B cell (primary cell): ENCODE measurements around the gene HOXA10. TPM values are rescaled to one million over a fixed set of nuclear protein-coding genes. Genes with fewer than 3 reads are reported as not detected.

Experiments used
- ATAC-seq: fragments of 200-7000 bp; cut with Tn5 transposase; one replicate; pipeline ENCODE4 v1.10.0; 2021; ENCODE audit warnings: low read depth, mild to moderate bottlenecking, moderate number of reproducible peaks, moderate library complexity
- CTCF ChIA-PET: fragments of 350-600 bp; sonication (Branson Sonifier 250); formaldehyde crosslinking; loops from one replicate; lab custom pipeline; 2021; ENCODE audit warnings: antibody characterized with exemption, inconsistent platforms; lab: Charles Lee
- POLR2A ChIA-PET: fragments of 350-600 bp; sonication (Branson Sonifier 250); formaldehyde crosslinking; loops from one replicate; lab custom pipeline; 2021; ENCODE audit warnings: antibody characterized with exemption; lab: Charles Lee
- DNase-seq: peaks from one replicate; pipeline ENCODE4 v3.0.0; 2013
- H2AFZ ChIP-seq: 2 replicates; pipeline ENCODE4 v1.6.1; 2012; ENCODE audit warnings: mild to moderate bottlenecking, low read depth, low read length; ENCODE audit not compliant: insufficient read depth, poor library complexity, severe bottlenecking
- H3K27ac ChIP-seq, 2 donors: 1 replicate in 1 of 2; 2 replicates in 1 of 2; pipeline ENCODE4 v1.5.1; 2012 to 2013; ENCODE audit warnings: low read length in 2 of 2, mild to moderate bottlenecking in 2 of 2, moderate library complexity in 1 of 2
- H3K27me3 ChIP-seq, 4 experiments: fragments of 200-600 bp in 1 of 4; sonication (generic) in 1 of 4; replicated peaks in 1 of 4; 1 replicate in 2 of 4; 2 replicates in 2 of 4; pipeline versions ENCODE4 v1.6.1 to v1.7.0; 2013 to 2016; ENCODE audit warnings: low read length in 3 of 4, mild to moderate bottlenecking in 2 of 4, mixed read lengths in 1 of 4, moderate library complexity in 1 of 4; ENCODE audit not compliant: insufficient read depth in 4 of 4, control insufficient read depth in 3 of 4; ENCODE audit errors: control extremely low read depth in 1 of 4
- H3K36me3 ChIP-seq, 2 experiments: replicated peaks in 1 of 2; 1 replicate in 1 of 2; 2 replicates in 1 of 2; pipeline versions ENCODE4 v1.6.1 to v1.7.1; 2013; ENCODE audit warnings: low read length in 1 of 2; ENCODE audit not compliant: insufficient read depth in 2 of 2, control insufficient read depth in 1 of 2; ENCODE audit errors: control extremely low read depth in 1 of 2, extremely low read depth in 1 of 2
- H3K4me1 ChIP-seq, 2 donors: fragments of 200-600 bp in 1 of 2; sonication (generic) in 1 of 2; 1 replicate in 1 of 2; 2 replicates in 1 of 2; pipeline versions ENCODE4 v1.5.1 to v1.6.1; 2013 to 2017; ENCODE audit warnings: low read length in 2 of 2; ENCODE audit not compliant: control insufficient read depth in 2 of 2, insufficient read depth in 2 of 2
- H3K4me2 ChIP-seq: replicated peaks from 2 replicates; pipeline ENCODE3; 2012; ENCODE audit warnings: mild to moderate bottlenecking, low read depth, low read length; ENCODE audit not compliant: poor library complexity, severe bottlenecking
- H3K4me3 ChIP-seq, 5 experiments: fragments of 200-600 bp in 1 of 5; sonication (generic) in 1 of 5; 1 replicate in 3 of 5; 2 replicates in 2 of 5; pipeline versions ENCODE4 v1.5.1 to v1.7.0; 2011 to 2016; ENCODE audit warnings: low read length in 4 of 5, mild to moderate bottlenecking in 4 of 5, low read depth in 2 of 5, control low read depth in 1 of 5, moderate library complexity in 1 of 5; ENCODE audit not compliant: insufficient read depth in 1 of 5; ENCODE audit errors: control extremely low read depth in 1 of 5, extremely low read depth in 1 of 5
- H3K79me2 ChIP-seq: fragments of 200-600 bp; sonication (generic); one replicate; pipeline ENCODE4 v1.6.0; 2016; ENCODE audit warnings: low read length; ENCODE audit not compliant: control insufficient read depth, insufficient read depth
- H3K9ac ChIP-seq: fragments of 200-600 bp; sonication (generic); 2 replicates; pipeline ENCODE4 v1.6.1; 2017; ENCODE audit warnings: mild to moderate bottlenecking, low read length, moderate library complexity
- H3K9me3 ChIP-seq, 3 donors: one replicate each; pipeline versions ENCODE4 v1.6.1 to v1.7.1; 2013; ENCODE audit warnings: low read length in 2 of 3; ENCODE audit not compliant: control insufficient read depth in 2 of 3, insufficient read depth in 1 of 3; ENCODE audit errors: control extremely low read depth in 1 of 3
- H4K20me1 ChIP-seq: 2 replicates; pipeline ENCODE4 v1.6.0; 2012; ENCODE audit warnings: mild to moderate bottlenecking, low read length; ENCODE audit not compliant: insufficient read depth, control insufficient read depth, poor library complexity, severe bottlenecking
- H3K27ac Mint-ChIP-seq: one replicate; pipeline ENCODE4 v1.8.0; 2021; ENCODE audit warnings: mixed read lengths
- H3K27me3 Mint-ChIP-seq: one replicate; pipeline ENCODE4 v1.8.0; 2021; ENCODE audit warnings: mixed read lengths
- H3K4me1 Mint-ChIP-seq: one replicate; pipeline ENCODE4 v1.8.0; 2021; ENCODE audit warnings: mixed read lengths
- H3K4me3 Mint-ChIP-seq: one replicate; pipeline ENCODE4 v1.8.0; 2021; ENCODE audit warnings: mixed read lengths
- H3K9me3 Mint-ChIP-seq: one replicate; pipeline ENCODE4 v1.8.0; 2022; ENCODE audit warnings: mixed read lengths; ENCODE audit not compliant: insufficient read depth
- EZH2 ChIP-seq: IDR thresholded peaks from 2 replicates; pipeline ENCODE4 v1.6.1; 2012; ENCODE audit warnings: borderline replicate concordance, low read depth, mild to moderate bottlenecking, moderate library complexity, low read length; ENCODE audit not compliant: insufficient read depth, poor library complexity, severe bottlenecking
- WGBS: methylation state at CpG from one replicate; pipeline ENCODE4 v1.1.5; 2013; ENCODE audit warnings: missing lambda C conversion rate; ENCODE audit not compliant: insufficient coverage; 5-methylcytosine and 5-hydroxymethylcytosine counted together
- intact Hi-C: fragments of 100-400 bp; cut with micrococcal nuclease; formaldehyde crosslinking; loops from one replicate; pipeline ENCODE4 v1.10.0; 2022
- polyA plus RNA-seq: library from polyadenylated mRNA; depleted of rRNA; stranded (reverse); fragments of >200 nt; gene quantifications from 2 replicates; pipeline ENCODE4 v1.2.3, GENCODE V29; 2012
- total RNA-seq, 2 donors: library from RNA; stranded (reverse); fragments of 120-200 nt in 1 of 2; gene quantifications; 1 replicate in 1 of 2; 2 replicates in 1 of 2; pipeline versions ENCODE4 v1.2.3 to v1.2.4, GENCODE V29; 2013 to 2022
- TF ChIP-seq, protein P1 (sequence below): fragments of 200-600 bp; IDR thresholded peaks from one replicate; pipeline ENCODE4 v1.8.0; 2022; ENCODE audit warnings: antibody characterized with exemption, mild to moderate bottlenecking

Gene HOXA10
- total and polyA plus RNA-seq, 2 donors (not counting 1 experiment from before 2014, with no cell fraction given): not detected

DNA sequence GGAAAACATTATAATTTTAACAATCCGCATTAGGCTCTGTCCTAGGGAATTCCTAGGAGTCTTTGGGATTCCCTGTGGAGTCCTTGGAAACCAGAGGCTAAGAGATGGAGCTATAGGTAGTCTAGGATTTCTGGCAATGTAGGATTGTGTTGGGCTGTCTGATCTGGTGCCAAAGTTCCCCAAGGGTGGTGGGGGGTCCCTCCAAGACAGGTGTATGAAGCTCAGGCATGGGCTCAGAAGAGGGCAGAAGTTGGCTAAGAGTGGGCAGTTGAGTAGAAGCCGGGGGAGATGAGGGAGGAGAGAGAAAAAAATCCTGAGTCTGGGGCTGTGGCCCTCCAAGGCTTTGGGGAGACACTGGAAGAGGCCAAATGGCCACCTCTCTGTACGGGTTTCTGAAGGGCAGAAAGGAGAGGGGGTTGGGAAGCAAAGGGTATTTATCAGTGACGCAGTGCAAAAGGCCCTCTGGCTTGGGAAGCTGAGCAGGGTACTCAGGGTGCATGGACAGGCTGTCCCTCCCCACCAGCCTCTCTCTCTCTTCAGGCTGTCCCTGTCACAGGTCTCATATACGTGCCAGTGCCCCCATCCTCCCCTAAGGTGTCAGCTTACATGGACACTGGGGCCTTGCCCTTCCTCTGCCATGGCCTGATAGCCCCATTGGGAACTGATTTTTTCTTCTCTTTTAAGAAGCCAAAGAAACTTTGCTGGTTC, 27.5 kb downstream of the HOXA10 start:
- no peak overlapping the region for H3K27ac Mint-ChIP-seq
- POLR2A ChIA-PET: no interaction called here
- H3K36me3 ChIP-seq: no peaks in the 10 kb centered on the region

DNA sequence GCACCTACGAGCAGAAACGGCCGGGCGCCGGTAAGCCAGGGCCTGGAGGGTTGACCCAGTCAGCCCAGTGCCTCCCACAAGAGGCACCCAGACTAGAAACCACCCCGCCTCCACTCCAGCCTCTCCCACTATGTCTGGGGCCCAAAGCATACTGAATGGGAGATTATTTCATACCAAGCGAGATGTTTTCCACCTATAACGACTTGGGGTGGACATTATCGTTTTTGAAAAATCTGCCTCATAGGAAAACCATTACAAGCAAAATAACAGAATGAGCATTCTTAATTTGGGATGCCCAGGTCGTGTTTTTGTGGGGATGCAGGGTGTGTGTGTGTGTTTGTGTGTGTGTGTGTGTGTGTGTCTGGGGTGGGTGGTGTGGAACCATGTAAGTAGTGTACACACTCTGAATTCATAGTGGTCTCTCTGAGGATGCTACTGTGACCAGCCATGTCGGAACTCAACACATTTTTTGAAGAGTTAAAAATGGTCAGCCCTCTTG, 28.2 kb downstream of the HOXA10 start:
- peaks cover 31 to 33% of the 10 kb centered on the region in 2 donors for H3K4me1 ChIP-seq
- H4K20me1 ChIP-seq: no peaks in the 10 kb centered on the region
- no peak overlapping the region for H3K4me3 ChIP-seq
- Mint-ChIP-seq H3K9me3 (no peaks in the 10 kb centered on the region), H3K4me1 (peaks cover 24% of the 10 kb centered on the region), H3K27ac (no peak overlapping the region), H3K27me3 (peaks cover 60% of the 10 kb centered on the region), H3K4me3 (no peak overlapping the region)
- CTCF ChIA-PET: interaction anchor here (0.8 kb wide), 1 partner anchor 17 kb away, joined by 3 read pairs; no protein-coding TSS in a partner anchor
- POLR2A ChIA-PET: no interaction called here
- 100% methylated on average over 5 of the region's 11 CpGs for WGBS
- intact Hi-C loops: no loop called here
- ATAC-seq: no peak
- no peak for TF ChIP-seq EZH2
- TF ChIP-seq, protein P1, sequence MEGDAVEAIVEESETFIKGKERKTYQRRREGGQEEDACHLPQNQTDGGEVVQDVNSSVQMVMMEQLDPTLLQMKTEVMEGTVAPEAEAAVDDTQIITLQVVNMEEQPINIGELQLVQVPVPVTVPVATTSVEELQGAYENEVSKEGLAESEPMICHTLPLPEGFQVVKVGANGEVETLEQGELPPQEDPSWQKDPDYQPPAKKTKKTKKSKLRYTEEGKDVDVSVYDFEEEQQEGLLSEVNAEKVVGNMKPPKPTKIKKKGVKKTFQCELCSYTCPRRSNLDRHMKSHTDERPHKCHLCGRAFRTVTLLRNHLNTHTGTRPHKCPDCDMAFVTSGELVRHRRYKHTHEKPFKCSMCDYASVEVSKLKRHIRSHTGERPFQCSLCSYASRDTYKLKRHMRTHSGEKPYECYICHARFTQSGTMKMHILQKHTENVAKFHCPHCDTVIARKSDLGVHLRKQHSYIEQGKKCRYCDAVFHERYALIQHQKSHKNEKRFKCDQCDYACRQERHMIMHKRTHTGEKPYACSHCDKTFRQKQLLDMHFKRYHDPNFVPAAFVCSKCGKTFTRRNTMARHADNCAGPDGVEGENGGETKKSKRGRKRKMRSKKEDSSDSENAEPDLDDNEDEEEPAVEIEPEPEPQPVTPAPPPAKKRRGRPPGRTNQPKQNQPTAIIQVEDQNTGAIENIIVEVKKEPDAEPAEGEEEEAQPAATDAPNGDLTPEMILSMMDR: no peak
- H3K36me3 ChIP-seq: no peaks in the 10 kb centered on the region
- no peak overlapping the region for H3K27ac ChIP-seq
- H2AFZ ChIP-seq: no peak overlapping the region
- H3K9ac ChIP-seq: no peak overlapping the region
- H3K27me3 ChIP-seq: peaks cover 0 to 82% (median 50%) of the 10 kb centered on the region in 4 experiments
- no peaks in the 10 kb centered on the region for H3K79me2 ChIP-seq
- H3K9me3 ChIP-seq: peaks cover 0 to 66% (median 0%) of the 10 kb centered on the region in 3 donors
- DNase-seq: no peak
- H3K4me2 ChIP-seq: no peak overlapping the region

More for the DNA sequence above, 27.5 kb downstream of the HOXA10 start:
- no peak for TF ChIP-seq EZH2
- no peaks in the 10 kb centered on the region for H4K20me1 ChIP-seq
- H3K4me3 ChIP-seq: no peak overlapping the region
- DNase-seq (peak; percentile 3), ATAC-seq (no peak)
- H3K27ac ChIP-seq: no peak overlapping the region
- Mint-ChIP-seq H3K27me3 (peaks cover 61% of the 10 kb centered on the region), H3K4me3 (peak overlapping the region; percentile 80), H3K4me1 (peaks cover 31% of the 10 kb centered on the region), H3K9me3 (no peaks in the 10 kb centered on the region)
- H3K4me1 ChIP-seq: peaks cover 38 to 40% of the 10 kb centered on the region in 2 donors
- peak overlapping the region; percentile 69 for H3K4me2 ChIP-seq
- H2AFZ ChIP-seq: no peak overlapping the region
- CTCF ChIA-PET: interaction anchor here (6.9 kb wide), 1 partner anchor 16 kb away, joined by 52 read pairs; no protein-coding TSS in a partner anchor
- peaks cover 0 to 89% (median 57%) of the 10 kb centered on the region in 4 experiments for H3K27me3 ChIP-seq
- 91% methylated on average over 3 of the region's 5 CpGs for WGBS
- H3K9ac ChIP-seq: no peak overlapping the region
- intact Hi-C loops: no loop called here
- no peaks in the 10 kb centered on the region for H3K79me2 ChIP-seq
- peaks cover 0 to 73% (median 0%) of the 10 kb centered on the region in 3 donors for H3K9me3 ChIP-seq
